DMS 273 (cell line): ENCODE data around the gene B3GALT6.
A peak's percentile ranks its signal among the peaks of the same experiment; 100 is the strongest.

Experiments used
- DNase-seq: peaks from one replicate; lab custom pipeline; 2025; ENCODE audit not compliant: unreplicated experiment; lab: John Stamatoyannopoulos, UW

The B3GALT6 gene

DNA sequence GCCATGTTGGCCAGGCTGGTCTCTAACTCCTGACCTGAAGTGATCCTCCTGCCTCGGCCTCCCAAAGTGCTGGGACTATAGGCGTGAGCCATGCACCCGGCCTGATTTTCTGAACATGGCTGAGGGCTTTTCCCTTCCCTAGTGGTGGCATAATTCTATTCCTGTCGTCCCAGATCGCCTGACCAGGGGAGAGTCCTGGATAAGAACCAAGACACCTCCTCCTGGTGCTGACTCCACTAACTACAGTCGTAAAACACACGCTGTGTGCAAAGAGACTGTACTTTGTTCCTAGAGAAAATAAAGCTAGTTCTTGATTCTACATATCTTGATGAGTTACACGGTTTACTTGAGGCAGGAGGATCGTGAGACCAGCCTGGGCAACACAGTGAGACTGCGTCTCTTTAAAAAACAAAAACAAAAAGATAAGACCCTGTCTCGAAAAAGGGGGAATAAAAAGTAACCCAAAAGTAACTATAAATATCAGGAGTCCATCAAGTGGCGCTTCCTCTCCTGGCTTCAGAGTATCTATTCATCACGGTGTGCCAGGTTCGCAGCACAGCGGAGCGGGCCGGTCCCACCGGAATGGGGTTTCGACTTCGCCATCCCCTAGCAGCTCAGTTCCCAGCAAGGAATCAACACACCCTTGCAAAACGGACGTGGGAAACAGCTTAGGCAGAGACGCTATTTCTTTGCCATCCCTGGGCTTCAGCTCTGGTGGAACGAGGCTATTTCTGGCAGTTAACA is 1.2 kb upstream of the B3GALT6 start:
- DNase-seq: peak; percentile 78

DNA sequence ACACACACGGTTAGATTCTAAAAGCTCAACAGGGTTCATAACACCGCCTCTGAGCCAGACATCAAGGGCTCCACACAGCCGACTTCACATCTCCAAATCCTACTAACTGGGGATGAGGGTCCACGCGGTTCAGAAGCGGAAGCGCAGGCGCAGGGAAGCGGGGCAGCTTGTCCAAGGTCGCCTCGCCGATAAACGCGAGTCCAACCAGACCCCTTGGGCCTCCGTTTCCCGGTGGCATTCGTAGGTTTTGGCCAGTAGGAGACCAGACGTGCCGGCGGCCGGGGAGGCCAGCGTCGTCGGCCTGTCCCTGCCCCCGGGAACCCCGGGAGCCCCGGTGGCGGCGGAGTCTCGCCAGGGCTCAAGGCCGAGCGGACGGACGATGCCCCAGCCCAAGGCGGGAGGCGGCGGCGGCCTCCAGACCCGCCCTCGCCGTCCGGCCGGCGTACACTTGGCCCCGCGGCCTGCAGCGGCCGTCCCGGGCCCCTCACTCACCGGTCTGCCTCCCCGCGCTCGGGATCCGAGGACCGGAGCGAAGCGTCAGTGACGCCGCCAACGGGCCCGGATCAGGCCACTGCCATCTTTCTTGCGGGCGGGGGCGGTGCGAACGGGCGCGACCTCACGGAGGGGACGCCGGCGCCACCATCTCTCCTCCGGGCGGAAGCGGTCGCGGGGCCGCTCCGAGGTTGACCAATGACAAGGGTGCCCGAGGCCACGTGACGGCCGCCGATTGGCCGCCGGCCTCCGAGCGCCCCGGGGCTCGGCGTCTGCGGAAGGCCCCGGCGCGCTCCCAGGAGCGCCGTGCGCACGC is 433 bp upstream of the B3GALT6 start, which contains the start of gene SDF4:
Gene SDF4 (minus strand): TSS at position 602 of the 808 bp plus-strand sequence. CDS start 3,229 bp downstream, outside the sequence.
- peak; percentile 98 for DNase-seq

DNA sequence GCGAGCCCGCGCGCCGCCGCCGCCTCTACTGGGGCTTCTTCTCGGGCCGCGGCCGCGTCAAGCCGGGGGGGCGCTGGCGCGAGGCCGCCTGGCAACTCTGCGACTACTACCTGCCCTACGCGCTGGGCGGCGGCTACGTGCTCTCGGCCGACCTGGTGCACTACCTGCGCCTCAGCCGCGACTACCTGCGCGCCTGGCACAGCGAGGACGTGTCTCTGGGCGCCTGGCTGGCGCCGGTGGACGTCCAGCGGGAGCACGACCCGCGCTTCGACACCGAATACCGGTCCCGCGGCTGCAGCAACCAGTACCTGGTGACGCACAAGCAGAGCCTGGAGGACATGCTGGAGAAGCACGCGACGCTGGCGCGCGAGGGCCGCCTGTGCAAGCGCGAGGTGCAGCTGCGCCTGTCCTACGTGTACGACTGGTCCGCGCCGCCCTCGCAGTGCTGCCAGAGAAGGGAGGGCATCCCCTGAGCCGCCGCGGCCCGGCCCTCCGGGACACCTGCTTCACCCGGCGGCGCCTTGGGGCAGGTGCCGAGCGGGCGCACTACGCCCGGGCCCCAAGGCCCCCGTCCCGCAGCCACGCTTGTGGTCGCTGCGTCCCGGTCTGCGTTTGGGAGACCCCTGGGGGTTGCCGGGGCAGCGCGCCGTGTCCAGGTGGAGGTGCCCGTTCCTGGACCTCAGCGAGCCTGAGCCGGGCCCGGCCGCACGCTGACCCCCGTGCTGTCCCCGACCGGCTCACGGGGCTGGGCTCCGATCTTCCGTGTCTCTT is 944 bp downstream of the B3GALT6 start:
- no peak for DNase-seq

DNA sequence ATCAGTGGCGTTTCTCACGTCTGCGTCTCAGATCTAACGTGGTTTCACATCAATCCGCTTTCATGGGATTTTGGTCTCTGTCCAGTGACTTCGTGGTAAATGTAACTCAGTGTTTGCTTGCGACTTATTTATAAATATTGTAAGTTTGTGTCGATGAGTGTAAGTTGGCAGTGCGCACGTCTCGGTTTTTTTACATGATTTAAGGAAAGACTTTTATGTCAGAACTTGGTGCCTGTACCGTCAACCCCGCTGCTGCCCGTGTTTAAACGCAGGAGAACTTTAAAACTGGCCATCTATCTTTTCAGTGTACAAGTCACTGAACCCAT is 1.5 kb downstream of the B3GALT6 start:
- DNase-seq: no peak

DNA sequence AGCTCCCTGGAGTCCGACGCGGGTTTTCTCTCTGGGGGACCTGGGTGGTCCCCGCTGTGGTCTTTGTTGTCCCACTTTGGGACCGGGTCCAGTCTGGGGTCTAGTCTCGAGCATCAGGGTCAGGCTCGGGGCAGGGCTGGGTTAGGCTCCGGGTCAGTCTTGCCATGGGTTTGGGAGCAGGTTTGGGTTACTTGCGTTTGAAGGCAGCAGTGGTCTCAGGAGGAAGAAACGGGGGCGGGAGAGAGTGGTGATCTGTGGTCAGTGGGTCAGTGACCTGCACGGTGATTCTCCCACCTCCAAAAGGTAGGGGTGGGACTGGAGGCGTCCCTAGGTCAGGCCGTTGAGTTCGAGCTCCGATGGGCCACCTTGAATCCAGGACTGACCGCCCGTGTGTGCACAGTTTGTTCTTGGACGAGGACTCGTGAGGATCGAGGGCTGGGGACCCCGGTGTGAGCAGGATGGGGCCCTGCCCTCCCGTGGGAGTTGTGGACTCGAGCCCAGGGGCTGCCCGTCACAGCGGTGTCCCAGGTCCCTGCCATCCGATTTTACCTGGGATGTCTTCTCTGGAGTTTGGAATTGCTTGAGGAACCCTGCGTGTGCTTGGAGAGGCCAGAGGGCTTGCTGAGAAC is 2.3 kb downstream of the B3GALT6 start:
- no peak for DNase-seq

DNA sequence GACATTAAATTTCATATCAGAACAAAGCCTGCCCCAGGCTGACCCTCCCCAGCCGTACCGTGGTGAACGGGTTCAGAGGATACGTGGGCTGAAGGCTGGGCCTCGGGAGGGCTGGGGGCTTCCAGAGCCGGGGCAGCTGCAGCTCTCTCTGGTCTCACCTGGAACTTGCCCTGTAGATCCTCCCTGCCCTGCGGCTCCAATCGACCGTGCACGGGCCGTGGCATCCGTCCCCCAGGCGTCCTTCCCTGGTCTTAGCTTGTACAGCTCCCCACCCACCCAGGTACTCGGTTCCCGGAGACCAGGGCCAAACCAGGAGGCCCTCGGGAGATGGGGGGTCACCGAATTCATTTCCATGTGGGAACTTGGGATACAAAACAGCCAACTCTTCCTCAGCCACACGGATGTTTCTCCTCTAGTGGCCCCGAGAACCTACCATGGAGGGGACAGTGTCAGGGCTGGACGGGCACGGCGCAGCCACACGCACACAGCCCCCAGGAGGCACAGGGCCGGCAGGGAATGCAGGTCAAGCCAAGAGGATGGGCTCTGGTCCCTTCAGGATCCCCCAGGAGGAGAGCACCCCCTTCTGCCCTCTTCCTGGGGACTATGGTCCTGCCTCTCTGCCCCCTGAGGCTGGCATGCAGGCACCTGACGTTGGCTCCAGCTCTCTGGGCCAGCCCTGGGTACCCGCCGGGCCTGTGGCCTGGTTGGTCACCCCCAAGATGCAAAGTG is 3.1 kb downstream of the B3GALT6 start:
- no peak for DNase-seq

DNA sequence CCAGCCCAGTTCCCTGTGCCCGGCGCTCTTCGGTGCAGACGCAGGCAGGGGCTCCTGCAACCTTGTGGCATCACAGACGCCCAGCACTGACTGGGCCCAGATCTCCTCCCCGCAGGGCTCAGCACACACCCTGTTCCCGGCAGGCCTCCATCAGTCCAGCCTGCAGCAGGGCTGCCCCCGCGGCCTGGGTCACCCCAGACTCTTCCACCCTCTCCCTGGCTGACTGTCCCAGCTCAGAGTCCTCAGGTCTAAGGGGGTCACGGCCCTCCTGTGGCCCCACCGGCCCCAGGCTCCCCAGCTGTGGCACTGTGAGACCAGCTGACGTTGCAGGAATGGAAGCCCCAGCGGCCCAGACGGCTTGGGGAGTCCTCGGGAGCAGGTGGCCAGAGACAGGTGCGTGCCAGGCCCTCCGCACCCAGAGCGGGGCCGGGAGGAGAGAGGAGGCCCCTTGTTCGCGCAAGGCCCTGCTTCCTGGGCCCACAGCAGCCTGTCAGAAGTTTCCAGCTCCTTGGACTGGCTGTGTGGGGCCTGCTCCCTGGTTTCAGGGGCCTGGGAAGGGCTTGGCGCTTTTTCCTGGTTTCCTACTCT is 4.2 kb downstream of the B3GALT6 start:
- peak; percentile 64 for DNase-seq

DNA sequence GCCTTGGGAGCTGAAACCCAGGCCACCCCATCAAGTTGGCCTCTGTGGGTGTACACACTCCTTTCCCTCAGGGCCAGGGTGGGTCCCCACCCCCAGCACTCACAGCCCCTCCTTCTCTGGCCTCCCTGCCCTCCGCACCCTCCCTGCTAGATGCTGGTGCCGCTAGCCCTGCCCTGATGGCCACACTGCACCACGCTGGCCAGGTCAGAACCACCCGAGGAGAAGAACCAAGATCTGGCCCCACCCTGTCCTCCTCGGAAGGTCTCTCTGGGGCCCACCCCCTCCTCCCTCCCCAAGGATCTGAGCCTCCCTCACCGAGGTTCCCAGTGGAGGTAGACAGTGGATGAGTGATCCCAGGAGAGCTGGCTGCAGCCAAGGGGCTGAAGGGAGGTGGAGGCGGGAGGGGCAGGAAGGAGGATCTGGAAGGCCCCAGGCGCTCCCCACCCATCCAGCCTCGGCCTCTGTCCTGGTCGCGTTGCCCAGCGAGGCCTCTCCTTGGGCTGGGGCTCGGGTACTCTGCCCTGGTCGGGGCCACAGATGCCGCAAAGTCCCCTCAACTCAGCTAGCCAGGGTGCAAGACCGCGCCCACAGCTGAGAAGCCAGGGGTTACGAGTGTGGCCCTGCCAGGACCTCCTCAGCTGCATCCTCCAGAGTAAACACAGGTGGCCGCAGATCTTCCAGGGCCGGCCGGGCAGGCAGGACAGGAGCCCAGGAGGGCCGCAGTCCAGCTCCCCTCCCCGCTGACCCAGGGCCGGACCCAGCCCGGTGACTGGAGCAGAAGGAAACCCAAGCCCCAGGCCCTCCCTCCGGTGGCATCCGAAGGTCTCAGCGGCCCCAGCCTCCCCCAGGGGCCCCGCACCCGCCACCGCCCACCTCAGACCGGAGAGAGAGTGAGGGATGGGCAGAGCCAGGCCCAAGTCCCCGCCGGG is 5.2 kb downstream of the B3GALT6 start:
- no peak for DNase-seq

DNA sequence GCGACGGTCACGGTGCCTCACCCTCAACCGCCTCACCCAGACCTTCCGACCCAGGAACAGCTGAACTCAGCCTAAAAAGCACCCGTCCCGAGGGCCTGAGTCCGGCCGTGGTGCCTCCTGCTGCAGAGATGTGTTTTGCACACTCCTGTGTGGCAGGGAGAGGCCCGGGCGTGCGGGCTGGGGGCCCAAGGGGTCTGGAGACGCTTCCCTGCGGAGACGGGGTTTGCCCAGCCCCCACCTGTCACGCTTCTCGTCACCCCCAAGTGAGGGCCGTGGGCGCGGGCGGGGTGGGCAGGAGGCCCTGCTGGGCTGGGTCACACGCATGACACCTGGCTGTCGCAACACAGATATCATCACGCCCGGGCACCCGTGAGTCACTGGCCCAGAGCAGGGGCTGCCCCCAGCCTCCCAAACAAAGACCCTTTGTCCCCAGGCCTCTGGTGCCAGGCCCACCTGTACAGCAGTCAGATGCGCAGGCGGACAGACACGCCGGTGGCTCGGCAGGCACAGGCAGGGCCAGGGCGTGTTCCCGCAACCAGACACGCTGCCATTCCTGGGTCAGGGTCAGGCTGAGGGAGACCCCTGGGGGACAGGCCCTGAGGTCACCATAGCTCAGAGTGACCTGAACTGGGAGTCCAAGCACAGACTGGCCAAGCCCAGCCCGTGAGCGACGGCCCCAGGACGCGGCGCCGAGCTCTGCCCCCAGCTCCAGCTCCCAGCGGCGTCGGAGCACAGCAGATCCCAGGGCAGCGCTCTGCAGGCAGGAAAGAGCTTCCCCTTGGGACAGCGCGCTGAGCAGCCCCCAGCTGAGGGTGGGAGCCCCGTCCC is 6.1 kb downstream of the B3GALT6 start:
- DNase-seq: peak; percentile 57

DNA sequence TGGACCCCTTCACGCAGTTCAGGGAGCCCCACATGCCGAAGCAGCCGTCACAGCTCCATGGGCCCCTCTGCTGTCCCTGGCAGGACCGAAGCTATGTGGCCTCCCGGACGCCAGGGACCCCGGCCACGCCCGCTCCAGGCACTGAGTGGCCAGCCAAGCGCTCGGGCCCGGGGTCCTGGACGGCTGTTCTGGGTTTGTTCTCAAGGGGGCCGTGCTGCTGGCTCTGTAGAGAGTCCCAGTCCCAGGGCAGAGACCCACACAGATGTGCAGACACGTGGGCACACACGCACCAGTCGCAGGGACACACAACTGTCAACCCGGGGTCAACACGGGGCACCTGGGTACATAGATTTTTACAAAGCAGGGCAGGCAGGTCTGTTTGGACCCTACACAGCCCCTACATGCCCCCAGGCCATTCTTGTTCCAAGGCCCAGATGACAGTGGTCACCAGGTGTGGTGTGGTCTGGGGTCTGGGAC is 6.7 kb downstream of the B3GALT6 start:
- DNase-seq: no peak

DNA sequence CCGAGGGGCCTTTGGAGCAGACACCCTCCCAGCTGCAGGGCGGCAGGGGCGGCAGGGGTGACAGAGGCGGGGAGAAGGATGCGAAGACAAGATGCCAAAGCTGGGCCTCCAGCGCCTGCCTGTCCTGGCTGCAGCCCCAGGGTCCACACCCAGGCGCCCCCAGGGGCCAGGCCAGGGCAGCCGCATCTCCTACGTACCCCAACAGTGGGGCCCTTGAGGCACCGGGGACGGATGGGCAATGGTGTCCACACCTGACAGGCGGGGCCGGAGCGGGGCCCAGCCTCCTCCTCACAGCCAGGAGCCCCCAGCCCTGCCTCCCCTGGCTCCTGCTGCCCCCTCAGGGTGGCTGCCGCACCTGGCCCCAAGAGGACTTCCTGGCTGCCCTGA is 7.2 kb downstream of the B3GALT6 start:
- DNase-seq: no peak

DNA sequence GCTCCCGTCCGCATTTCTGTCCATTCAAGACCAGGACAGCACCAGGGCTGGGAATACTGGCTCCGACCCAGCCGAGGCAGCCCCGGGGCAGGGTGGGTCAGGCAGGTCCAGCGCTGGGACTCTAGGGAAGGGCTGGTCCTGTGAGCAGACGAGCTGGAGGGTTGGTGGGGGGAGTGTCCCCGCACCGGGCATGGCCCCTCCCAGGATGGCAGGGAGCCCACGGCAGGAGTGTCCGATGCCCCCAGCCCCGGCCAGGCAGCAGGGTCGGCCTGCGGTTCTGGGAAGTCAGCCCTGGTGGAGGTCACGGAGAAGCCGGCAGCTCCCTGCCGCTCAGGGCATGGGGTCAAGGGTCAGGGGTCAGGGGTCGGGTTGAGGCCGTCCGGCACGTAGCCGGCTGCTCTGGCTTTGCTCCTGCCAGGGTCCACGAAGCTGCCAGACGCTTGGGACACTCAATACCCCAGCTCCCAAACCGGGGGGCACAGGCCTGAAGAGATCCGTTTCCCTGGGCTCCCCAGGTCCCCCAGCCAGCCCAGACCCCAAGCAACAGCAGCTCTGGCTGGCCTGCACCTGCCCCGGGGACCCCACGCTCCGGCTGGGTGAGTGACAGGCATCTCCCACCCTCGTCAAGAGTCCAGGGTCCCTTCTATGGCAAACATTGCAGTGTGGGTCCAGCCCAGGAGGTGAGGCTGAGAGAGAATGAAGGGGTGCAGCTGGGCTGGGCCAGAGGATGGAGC is 7.7 kb downstream of the B3GALT6 start:
- DNase-seq: no peak

DNA sequence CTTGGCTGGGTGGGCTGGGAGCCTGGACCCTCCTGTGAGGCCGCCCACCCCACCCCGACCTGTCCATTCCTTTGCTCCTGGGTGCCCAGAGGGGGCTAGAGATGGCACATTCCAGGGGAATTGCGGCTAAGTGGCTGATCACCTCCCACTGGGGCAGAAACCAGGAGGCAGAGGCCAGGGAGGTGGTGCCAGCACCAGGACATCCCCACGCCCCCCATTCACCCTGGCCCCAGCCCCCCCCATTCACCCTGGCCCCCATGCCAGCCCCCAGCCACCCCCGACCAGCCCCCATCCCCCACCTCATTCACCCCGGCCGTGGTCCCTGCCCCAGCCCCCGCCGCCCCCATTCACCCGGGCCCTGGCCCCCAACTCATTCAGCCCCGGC is 8.3 kb downstream of the B3GALT6 start:
- DNase-seq: no peak

DNA sequence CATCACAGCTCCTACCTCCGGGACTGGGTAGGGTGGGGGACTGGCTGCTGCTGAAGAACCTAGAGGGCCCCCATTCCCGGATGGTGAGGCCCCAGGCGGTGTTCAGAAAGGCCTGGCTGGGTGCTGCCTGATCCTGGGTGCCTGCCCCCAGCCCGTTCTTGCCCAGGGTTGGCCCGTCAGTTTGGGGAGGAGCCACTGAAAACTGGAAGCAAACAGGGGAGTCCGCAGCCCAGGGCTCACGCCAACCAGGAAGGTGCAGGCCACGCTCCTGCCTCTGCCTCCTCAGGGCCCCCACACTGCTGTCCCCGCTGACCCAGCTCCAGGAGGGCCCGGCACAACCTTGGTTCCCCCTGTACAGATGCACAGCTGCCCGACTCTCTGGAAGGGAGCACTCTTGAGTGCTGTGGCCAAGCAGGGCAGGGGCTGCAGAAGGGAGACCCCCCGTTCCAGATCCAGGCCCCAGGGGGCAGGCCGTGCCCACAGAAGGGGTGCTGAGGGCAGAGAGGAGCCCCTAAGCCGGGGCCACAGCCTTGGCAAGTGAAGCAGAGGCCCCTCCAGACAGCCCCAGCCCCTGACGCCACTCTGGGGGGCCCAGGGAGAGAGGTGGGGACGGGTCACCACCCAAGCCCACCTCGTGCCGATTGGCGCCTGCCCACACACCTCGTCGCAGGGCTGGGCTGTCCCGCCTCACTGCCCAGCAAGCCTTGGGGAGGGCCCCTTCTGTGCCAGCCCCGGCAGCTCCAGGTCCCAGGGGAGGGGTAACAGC is 9.0 kb downstream of the B3GALT6 start:
- peak; percentile 63 for DNase-seq

DNA sequence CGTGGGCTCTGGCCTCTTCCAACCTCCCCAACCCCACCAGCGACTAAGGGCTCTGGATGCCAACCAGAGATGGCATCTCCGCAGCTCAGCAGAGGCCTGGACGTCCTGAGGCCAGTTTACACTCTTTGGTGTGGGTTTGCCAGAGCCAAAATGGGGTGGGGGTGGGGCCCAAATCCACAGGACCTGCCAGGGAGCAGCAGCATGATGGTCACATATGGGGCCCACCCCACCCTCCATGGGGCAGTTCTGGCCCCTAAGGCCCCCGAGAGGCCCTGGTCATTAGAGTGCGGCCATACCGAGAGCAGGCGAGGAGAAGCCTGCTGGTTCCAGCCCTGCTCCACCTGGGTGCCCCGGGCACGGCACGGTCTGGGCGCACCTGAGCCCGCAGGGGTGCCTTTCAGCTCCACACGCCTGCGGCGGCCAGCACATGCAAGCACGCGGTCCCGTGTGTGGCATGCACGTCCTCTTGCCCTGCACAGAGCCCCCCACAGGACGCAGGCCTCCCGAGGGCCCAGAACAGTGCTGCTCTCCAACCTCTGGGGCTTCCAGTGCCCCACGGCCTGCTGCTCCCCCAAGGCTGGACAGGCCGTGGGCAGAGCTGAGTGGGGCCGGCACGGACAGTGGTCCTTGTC is 9.7 kb downstream of the B3GALT6 start:
- DNase-seq: no peak
